Tibial artery (tissue), 4 donors: ENCODE results near the gene STOML2.

ENCODE experiments used
- DNase-seq, 2 donors: peaks; one replicate each; pipeline ENCODE4 v3.0.0-alpha.2; 2019
- H3K27ac ChIP-seq, 2 donors: fragments of 200-600 bp; sonication (generic) in 1 of 2; 1 replicate in 1 of 2; 2 replicates in 1 of 2; pipeline ENCODE4 v1.5.1; 2018 to 2019; ENCODE audit warnings: mild to moderate bottlenecking in 1 of 2
- H3K27me3 ChIP-seq, 2 donors: fragments of 200-600 bp; sonication (generic) in 1 of 2; one replicate each; pipeline versions ENCODE4 v1.5.1 to v1.6.0; 2016 to 2019
- H3K36me3 ChIP-seq, 3 donors: fragments of 200-600 bp; sonication (generic) in 2 of 3; one replicate each; pipeline ENCODE4 v1.5.1; 2016 to 2019; ENCODE audit warnings: mild to moderate bottlenecking in 2 of 3
- H3K4me1 ChIP-seq, 4 donors: fragments of 200-600 bp; sonication (generic) in 2 of 4; 1 replicate in 3 of 4; 2 replicates in 1 of 4; pipeline ENCODE4 v1.5.1; 2016 to 2019
- H3K4me3 ChIP-seq, 2 donors: fragments of 200-600 bp; sonication (generic) in 1 of 2; 1 replicate in 1 of 2; 2 replicates in 1 of 2; pipeline ENCODE4 v1.5.1; 2018 to 2019; ENCODE audit warnings: mild to moderate bottlenecking in 2 of 2
- H3K9me3 ChIP-seq, 3 donors: fragments of 200-600 bp; sonication (generic) in 1 of 3; one replicate each; pipeline ENCODE4 v1.5.1; 2016 to 2019
- CTCF ChIP-seq, 2 experiments: fragments of 200-600 bp in 1 of 2; fragments of 450-650 bp in 1 of 2; IDR thresholded peaks; one replicate each; pipeline ENCODE4 v1.5.1; 2017 to 2019; ENCODE audit warnings: antibody characterized with exemption in 2 of 2, mild to moderate bottlenecking in 1 of 2, moderate library complexity in 1 of 2
- intact Hi-C: fragments of 100-400 bp; cut with DNase I; formaldehyde crosslinking; loops from one replicate; pipeline ENCODE4 v1.15.0; 2023; ENCODE audit warnings: low total_unique reads

STOML2 gene

DNA sequence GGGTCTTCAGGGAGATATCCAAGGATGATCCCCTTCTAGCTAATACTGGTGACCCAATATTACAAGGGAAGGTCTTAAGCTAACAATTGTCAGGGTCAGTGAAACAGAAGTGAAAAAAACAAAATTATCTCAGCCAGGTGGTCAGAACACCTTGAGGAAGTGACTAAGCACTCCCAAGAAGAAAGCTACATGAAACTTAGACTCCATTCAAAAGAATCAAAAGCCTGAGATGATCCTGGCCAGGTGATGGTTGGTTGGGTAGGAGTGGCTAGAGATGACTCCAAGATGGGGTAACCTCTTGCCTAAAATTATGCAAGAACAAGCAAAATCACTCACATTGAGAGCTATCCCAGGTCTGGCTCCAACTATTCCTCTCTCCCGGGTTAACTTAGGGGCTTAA, 35.9 kb downstream of the STOML2 start:
- H3K27ac ChIP-seq, result no peak overlapping the region
- H3K4me3 ChIP-seq, result no peak overlapping the region
- no peak for TF ChIP-seq CTCF (IDR thresholded peaks at IDR 0.05)
- intact Hi-C loops, result loop anchor here (5.0 kb wide), 1 partner anchor 70 kb away; no protein-coding TSS in a partner anchor
- H3K4me1 ChIP-seq, result peaks cover 0 to 42% (median 32%) of the 10 kb centered on the region in 4 donors
- H3K27me3 ChIP-seq, result no peaks in the 10 kb centered on the region
- H3K36me3 ChIP-seq, result peaks cover 59 to 64% (median 63%) of the 10 kb centered on the region in 3 donors
- H3K9me3 ChIP-seq, result no peaks in the 10 kb centered on the region
- peak in 1 of 2 donors; percentile 2 for DNase-seq

DNA sequence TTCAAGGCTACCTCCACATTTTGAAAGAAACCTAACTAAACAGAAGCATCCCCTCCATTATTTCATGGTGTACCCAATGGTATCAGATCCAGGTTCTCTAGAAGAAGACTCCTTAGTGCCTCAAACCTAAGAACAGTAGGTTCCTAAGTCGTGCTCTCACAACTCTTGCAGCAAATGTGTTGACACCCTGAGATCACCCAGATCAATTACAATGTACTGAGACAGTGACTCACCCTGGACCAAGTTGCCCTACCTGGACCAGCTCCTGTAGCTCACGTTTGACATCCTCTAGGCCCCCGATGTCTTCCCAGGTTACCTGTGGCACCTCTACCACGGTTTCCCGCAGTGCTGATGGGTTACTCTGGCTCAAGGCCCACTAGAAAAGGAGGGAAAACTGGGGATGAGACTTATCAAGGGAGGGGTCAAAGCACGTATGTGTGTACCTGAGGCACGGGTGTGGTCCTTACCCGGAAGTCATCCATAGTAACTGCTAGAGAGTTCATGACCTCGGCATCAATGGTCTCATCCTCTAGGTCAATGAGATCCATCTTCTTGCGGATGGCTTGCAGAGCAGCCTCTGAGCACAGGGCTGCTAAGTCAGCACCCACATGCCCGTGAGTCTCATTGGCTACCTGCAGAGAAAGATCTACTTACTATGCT, 42.3 kb downstream of the STOML2 start:
- Histone ChIP-seq H3K4me1 (no peaks in the 10 kb centered on the region), H3K27ac (no peak overlapping the region), H3K4me3 (no peak overlapping the region), H3K27me3 (no peaks in the 10 kb centered on the region), H3K9me3 (no peaks in the 10 kb centered on the region), H3K36me3 (peaks cover 99 to 100% (median 100%) of the 10 kb centered on the region in 3 donors)
- DNase-seq, result no peak
- intact Hi-C loops, result no loop called here
- TF ChIP-seq CTCF (IDR thresholded peaks at IDR 0.05), result no peak

DNA sequence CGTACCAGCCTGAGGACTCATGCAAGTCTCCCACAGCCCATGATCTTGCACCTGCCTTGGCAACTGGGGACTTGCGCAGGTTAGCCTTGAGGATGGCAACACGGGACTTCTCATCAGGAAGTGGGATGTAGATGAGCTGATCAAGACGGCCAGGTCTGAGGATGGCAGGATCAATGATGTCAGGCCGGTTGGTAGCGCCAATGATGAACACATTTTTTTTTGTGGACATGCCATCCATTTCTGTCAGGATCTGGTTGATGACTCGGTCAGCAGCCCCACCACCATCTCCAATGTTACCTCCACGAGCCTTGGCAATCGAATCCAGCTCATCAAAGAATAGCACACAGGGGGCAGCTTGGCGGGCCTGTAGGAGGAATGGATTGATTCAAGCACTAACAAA, 43.5 kb downstream of the STOML2 start:
- Histone ChIP-seq H3K27me3 (no peaks in the 10 kb centered on the region), H3K4me3 (no peak overlapping the region), H3K4me1 (no peaks in the 10 kb centered on the region), H3K9me3 (no peaks in the 10 kb centered on the region), H3K27ac (no peak overlapping the region), H3K36me3 (peaks cover 90 to 100% (median 97%) of the 10 kb centered on the region in 3 donors)
- DNase-seq, result no peak
- intact Hi-C loops, result loop anchor here (10.0 kb wide), 1 partner anchor 165 kb away; a partner anchor contains a TSS
- no peak for TF ChIP-seq CTCF (IDR thresholded peaks at IDR 0.05)

- no peak for TF ChIP-seq CTCF (IDR thresholded peaks at IDR 0.05)
- H3K4me1 ChIP-seq, result no peaks in the 10 kb centered on the region
- H3K9me3 ChIP-seq, result no peaks in the 10 kb centered on the region
- intact Hi-C loops, result loop anchor here (10.0 kb wide), 1 partner anchor 162 kb away; a partner anchor contains a TSS
- H3K36me3 ChIP-seq, result peaks cover 68 to 99% (median 89%) of the 10 kb centered on the region in 3 donors
- no peaks in the 10 kb centered on the region for H3K27me3 ChIP-seq
- H3K4me3 ChIP-seq, result no peak overlapping the region
- no peak overlapping the region for H3K27ac ChIP-seq
- DNase-seq, result no peak
Observed at GRCh38 chr9:35057271-35057620, 45.7 kb downstream of the STOML2 start.

DNA sequence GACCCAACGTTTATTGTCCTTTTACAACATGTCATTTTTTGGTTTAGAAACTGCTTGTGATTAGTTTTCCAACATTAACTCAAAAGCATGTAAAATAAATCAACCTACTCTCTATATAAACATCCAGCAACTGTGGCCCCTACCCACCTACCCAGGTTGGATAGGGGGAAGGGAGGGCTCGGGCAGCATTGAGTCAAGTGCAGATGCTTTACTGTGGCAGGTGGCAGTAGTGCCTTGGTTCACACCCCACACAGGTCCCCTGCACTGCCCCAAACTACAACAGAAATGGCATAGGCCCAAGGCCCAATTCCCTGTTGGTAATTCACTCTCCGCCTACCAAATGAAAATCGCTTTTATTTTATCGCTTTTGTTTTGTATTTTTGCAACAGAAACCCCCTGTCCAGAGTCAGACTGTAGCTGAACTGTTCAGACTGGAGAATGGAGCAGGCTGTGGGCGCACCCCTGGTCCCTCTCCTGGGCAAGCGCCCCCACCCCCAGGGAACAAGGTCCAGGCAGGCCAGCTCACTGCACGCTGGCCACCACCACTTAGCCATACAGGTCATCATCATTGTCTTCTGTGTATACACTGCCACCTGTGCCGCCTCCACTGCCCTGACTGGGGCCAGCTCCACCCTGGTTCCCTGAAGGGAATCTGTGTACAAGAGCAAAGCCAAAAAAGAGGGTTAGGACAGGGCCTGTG, 46.2 kb downstream of the STOML2 start:
- no peak for TF ChIP-seq CTCF (IDR thresholded peaks at IDR 0.05)
- intact Hi-C loops, result loop anchor here (10.0 kb wide), 1 partner anchor 162 kb away; a partner anchor contains a TSS
- Histone ChIP-seq H3K27me3 (no peaks in the 10 kb centered on the region), H3K27ac (no peak overlapping the region), H3K4me1 (no peaks in the 10 kb centered on the region), H3K9me3 (no peaks in the 10 kb centered on the region), H3K36me3 (peaks cover 63 to 99% (median 89%) of the 10 kb centered on the region in 3 donors), H3K4me3 (no peak overlapping the region)
- no peak for DNase-seq
